HepG2 (cell line): ENCODE measurements around the gene BHMT. TPM values are rescaled to one million over a fixed set of nuclear protein-coding genes. Genes with fewer than 3 reads are reported as not detected.
A peak's percentile ranks its signal among the peaks of the same experiment; 100 is the strongest.

Experiments used
- ATF7-NPFF ChIP-seq: sonication (generic); formaldehyde crosslinking; IDR thresholded peaks from 2 replicates; pipeline ENCODE4 v1.8.1; 2023; ENCODE audit warnings: mild to moderate bottlenecking, low read depth, missing genetic modification reagents, moderate library complexity
- CENPBD1 ChIP-seq: sonication (generic); formaldehyde crosslinking; IDR thresholded peaks from 2 replicates; pipeline ENCODE4 v1.8.0; 2022; ENCODE audit warnings: missing genetic modification reagents, low read depth, mild to moderate bottlenecking, borderline replicate concordance
- CHD2 ChIP-seq: IDR thresholded peaks from 2 replicates; pipeline ENCODE4 v1.6.1; 2011; ENCODE audit warnings: low read depth, low read length, improper control_type of control experiment
- FOXA1 ChIP-seq, 2 experiments: fragments of 450-650 bp in 1 of 2; sonication (generic) in 1 of 2; formaldehyde crosslinking in 1 of 2; IDR thresholded peaks; 2 replicates each; pipeline versions ENCODE4 v1.4.0 to v1.6.1; 2016 to 2020; ENCODE audit warnings: missing genetic modification reagents in 1 of 2
- FOXK1 ChIP-seq: sonication (generic); formaldehyde crosslinking; IDR thresholded peaks from 2 replicates; pipeline ENCODE4 v1.4.0; 2020; ENCODE audit warnings: low read depth, missing genetic modification reagents, borderline replicate concordance
- FOXK2 ChIP-seq: fragments of 450-650 bp; IDR thresholded peaks from 2 replicates; pipeline ENCODE4 v1.6.1; 2016
- FOXO1 ChIP-seq: sonication (generic); formaldehyde crosslinking; IDR thresholded peaks from 2 replicates; pipeline ENCODE4 v1.4.0; 2020; ENCODE audit warnings: missing genetic modification reagents
- FOXP1 ChIP-seq, 2 experiments: fragments of 450-650 bp in 1 of 2; IDR thresholded peaks; 2 replicates each; pipeline ENCODE4 v1.6.1; 2017 to 2018; ENCODE audit warnings: antibody characterized with exemption in 1 of 2
- HNF1B ChIP-seq: sonication (generic); formaldehyde crosslinking; IDR thresholded peaks from 2 replicates; pipeline ENCODE4 v1.5.1; 2020; ENCODE audit warnings: mild to moderate bottlenecking, moderate library complexity, missing genetic modification reagents
- ISL2 ChIP-seq: sonication (generic); formaldehyde crosslinking; IDR thresholded peaks from 2 replicates; pipeline ENCODE4 v1.5.0; 2020; ENCODE audit warnings: missing genetic modification reagents
- KAT8 ChIP-seq: IDR thresholded peaks from 2 replicates; pipeline ENCODE4 v1.6.1; 2016; ENCODE audit warnings: missing genetic modification reagents, missing compliant biosample characterization
- MATR3 ChIP-seq: sonication (generic); formaldehyde crosslinking; IDR thresholded peaks from 2 replicates; pipeline ENCODE4 v1.4.0; 2020; ENCODE audit warnings: missing genetic modification reagents
- MEIS1 ChIP-seq: sonication (generic); formaldehyde crosslinking; IDR thresholded peaks from 2 replicates; pipeline ENCODE4 v1.9.0; 2021; ENCODE audit warnings: mild to moderate bottlenecking, missing genetic modification reagents, moderate library complexity, borderline replicate concordance
- RCOR2 ChIP-seq: IDR thresholded peaks from 2 replicates; pipeline ENCODE4 v1.6.1; 2016; ENCODE audit warnings: missing biosample characterization, missing genetic modification reagents
- SKI ChIP-seq: fragments of 450-650 bp; IDR thresholded peaks from one replicate; pipeline ENCODE4 v1.6.1; 2018; ENCODE audit warnings: mild to moderate bottlenecking; ENCODE audit not compliant: partially characterized antibody
- SRSF9 ChIP-seq: fragments of 200-400 bp; formaldehyde crosslinking; IDR thresholded peaks from 2 replicates; pipeline ENCODE4 v1.6.1; 2018; ENCODE audit warnings: borderline replicate concordance, mild to moderate bottlenecking, low read depth, low read length; ENCODE audit not compliant: insufficient read depth, poor library complexity, severe bottlenecking
- THAP8 ChIP-seq: sonication (generic); formaldehyde crosslinking; IDR thresholded peaks from 2 replicates; pipeline ENCODE4 v1.5.1; 2020; ENCODE audit warnings: missing genetic modification reagents, mild to moderate bottlenecking, borderline replicate concordance
- ZFP82 ChIP-seq: sonication (generic); formaldehyde crosslinking; IDR thresholded peaks from 2 replicates; pipeline ENCODE4 v1.5.1; 2020; ENCODE audit warnings: mild to moderate bottlenecking, missing genetic modification reagents, borderline replicate concordance
- ZKSCAN8 ChIP-seq: IDR thresholded peaks from 2 replicates; pipeline ENCODE4 v1.6.1; 2016; ENCODE audit warnings: borderline replicate concordance, missing genetic modification reagents, missing compliant biosample characterization
- ZMYM4 ChIP-seq: sonication (generic); formaldehyde crosslinking; IDR thresholded peaks from 2 replicates; pipeline ENCODE4 v1.8.1; 2023; ENCODE audit warnings: mild to moderate bottlenecking, missing genetic modification reagents
- ZNF136 ChIP-seq: sonication (generic); formaldehyde crosslinking; IDR thresholded peaks from 2 replicates; pipeline ENCODE4 v1.8.1; 2022; ENCODE audit warnings: low read depth, mild to moderate bottlenecking, moderate library complexity, missing genetic modification reagents
- ZNF484 ChIP-seq: sonication (generic); formaldehyde crosslinking; IDR thresholded peaks from 2 replicates; pipeline ENCODE4 v1.5.1; 2020; ENCODE audit warnings: mild to moderate bottlenecking, low read depth, missing genetic modification reagents, borderline replicate concordance
- ZNF564 ChIP-seq: sonication (generic); formaldehyde crosslinking; IDR thresholded peaks from 2 replicates; pipeline ENCODE4 v1.8.1; 2023; ENCODE audit warnings: mild to moderate bottlenecking, missing genetic modification reagents
- ZNF652 ChIP-seq: IDR thresholded peaks from 2 replicates; pipeline ENCODE4 v1.6.1; 2016; ENCODE audit warnings: low read depth, borderline replicate concordance
- ZNF747 ChIP-seq: sonication (generic); formaldehyde crosslinking; IDR thresholded peaks from 2 replicates; pipeline ENCODE4 v1.8.1; 2023; ENCODE audit warnings: missing genetic modification reagents, mild to moderate bottlenecking, borderline replicate concordance
- ZNF781 ChIP-seq: sonication (generic); formaldehyde crosslinking; IDR thresholded peaks from 2 replicates; pipeline ENCODE4 v1.5.1; 2020; ENCODE audit warnings: borderline replicate concordance, mild to moderate bottlenecking, missing genetic modification reagents; ENCODE audit errors: not compliant biosample characterization
- ZNF784 ChIP-seq: sonication (generic); formaldehyde crosslinking; IDR thresholded peaks from 2 replicates; pipeline ENCODE4 v1.5.1; 2020; ENCODE audit warnings: missing genetic modification reagents, mild to moderate bottlenecking, borderline replicate concordance
- ZNF878 ChIP-seq: sonication (generic); formaldehyde crosslinking; IDR thresholded peaks from 2 replicates; pipeline ENCODE4 v1.8.1; 2023; ENCODE audit warnings: mild to moderate bottlenecking, missing genetic modification reagents, moderate library complexity
- ZSCAN21 ChIP-seq: sonication (generic); formaldehyde crosslinking; IDR thresholded peaks from 2 replicates; pipeline ENCODE4 v1.8.0; 2022; ENCODE audit warnings: mild to moderate bottlenecking, missing genetic modification reagents, moderate library complexity, borderline replicate concordance
- polyA plus RNA-seq, 8 experiments: library from polyadenylated mRNA; depleted of rRNA in 3 of 8; stranded (reverse) in 7 of 8; unstranded in 1 of 8; fragments of >200 nt; fragmentation: Illumina TruSeq in 4 of 8; extraction: Trizol in 4 of 8; gene quantifications; 2 replicates each; pipeline versions ENCODE4 v1.2.1 to v1.2.3, GENCODE V29; 2011 to 2016; ENCODE audit warnings: low read depth in 4 of 8, missing spikeins in 1 of 8, mixed read lengths in 1 of 8; ENCODE audit not compliant: insufficient read depth in 1 of 8
- total RNA-seq, 5 experiments: library from RNA; depleted of rRNA; stranded (reverse); fragments of >200 nt; fragmentation: Illumina TruSeq; extraction: Trizol; gene quantifications; 2 replicates each; pipeline ENCODE4 v1.2.3, GENCODE V29; 2016; ENCODE audit warnings: low read depth in 1 of 5

Gene BHMT
- total and polyA plus RNA-seq, 2 of the 13 experiments (the other 11 are each of a cell fraction or from before 2014, with no cell fraction given) = 0.40 to 6.4 TPM

GRCh38 chr5:79173626-79174025 is 62.0 kb downstream of the BHMT start (continued):
- TF ChIP-seq HNF1B (CRISPR knock-in tag) (no peak), RCOR2 (CRISPR knock-in tag) (no peak), ZMYM4 (CRISPR knock-in tag) (no peak), ZNF747 (CRISPR knock-in tag) (no peak), CHD2 (no peak), FOXA1 (IDR thresholded peaks at IDR 0.05) (peak; percentile 81), FOXA1 (CRISPR knock-in tag; IDR thresholded peaks at IDR 0.05) (peak; percentile 76), SKI (no peak), ISL2 (CRISPR knock-in tag) (peak; percentile 64; the same call in 1 of the 2 replicates), ZKSCAN8 (CRISPR knock-in tag) (no peak), THAP8 (CRISPR knock-in tag) (no peak), ZSCAN21 (CRISPR knock-in tag) (no peak), FOXP1 (IDR thresholded peaks at IDR 0.05) (no peak), FOXP1 (CRISPR knock-in tag; IDR thresholded peaks at IDR 0.05) (peak; percentile 26; the same call in 1 of the 2 replicates), ZNF564 (CRISPR knock-in tag) (no peak), MATR3 (CRISPR knock-in tag) (no peak), ATF7-NPFF (CRISPR knock-in tag) (no peak), ZNF878 (CRISPR knock-in tag) (no peak), ZNF781 (CRISPR knock-in tag) (no peak), ZNF652 (no peak), FOXO1 (CRISPR knock-in tag) (no peak), KAT8 (0 out of 2 replicates have a peak, but pooled peaks have one; percentile 40), MEIS1 (no peak), ZNF484 (CRISPR knock-in tag) (no peak), CENPBD1 (CRISPR knock-in tag) (no peak), FOXK2 (no peak), ZFP82 (no peak), SRSF9 (no peak), FOXK1 (CRISPR knock-in tag) (0 out of 2 replicates have a peak, but pooled peaks have one; percentile 15), ZNF136 (no peak), ZNF784 (CRISPR knock-in tag) (no peak)
